Keratinocyte (primary cell): ENCODE results near the gene SHMT2. TPM values are rescaled to one million over a fixed set of nuclear protein-coding genes. Genes with fewer than 3 reads are reported as not detected.

Experiments
- DNase-seq: peaks from one replicate; pipeline ENCODE4 v3.0.0-alpha.2; 2011; ENCODE audit warnings: low read depth, missing footprints, low spot score
- FAIRE-seq: peaks from 2 replicates; lab custom pipeline; 2011; peaks lifted over from hg19 to GRCh38; lab: Jason Lieb, UNC
- H2AFZ ChIP-seq: 2 replicates; pipeline ENCODE4 v1.6.0; 2012; ENCODE audit warnings: low read length, control low read depth, inconsistent platforms; ENCODE audit not compliant: control insufficient read depth
- H3K27ac ChIP-seq: 2 replicates; pipeline ENCODE4 v1.5.1; 2011; ENCODE audit warnings: low read length; ENCODE audit not compliant: control insufficient read depth, insufficient read depth
- H3K27me3 ChIP-seq: 3 replicates; pipeline ENCODE4 v1.6.0; 2011; ENCODE audit warnings: low read length; ENCODE audit not compliant: control insufficient read depth, insufficient read depth; ENCODE audit errors: extremely low read depth
- H3K36me3 ChIP-seq, 2 experiments: 2 replicates in 1 of 2; 3 replicates in 1 of 2; pipeline ENCODE4 v1.5.1; 2011; ENCODE audit warnings: low read length in 2 of 2, mild to moderate bottlenecking in 1 of 2; ENCODE audit not compliant: control insufficient read depth in 2 of 2, insufficient read depth in 2 of 2; ENCODE audit errors: extremely low read depth in 1 of 2
- H3K4me1 ChIP-seq: 3 replicates; pipeline ENCODE4 v1.5.1; 2011; ENCODE audit warnings: low read length; ENCODE audit not compliant: control insufficient read depth, insufficient read depth; ENCODE audit errors: extremely low read depth
- H3K4me2 ChIP-seq: 3 replicates; pipeline ENCODE4 v1.6.0; 2011; ENCODE audit warnings: low read depth, low read length; ENCODE audit not compliant: control insufficient read depth, insufficient read depth; ENCODE audit errors: extremely low read depth
- H3K4me3 ChIP-seq, 3 experiments: fragments of 200-600 bp in 1 of 3; sonication (generic) in 1 of 3; 2 replicates in 2 of 3; 3 replicates in 1 of 3; pipeline ENCODE4 v1.5.1; 2011 to 2016; ENCODE audit warnings: low read length in 3 of 3, mild to moderate bottlenecking in 3 of 3, control low read depth in 2 of 3, inconsistent platforms in 1 of 3, low read depth in 1 of 3, mixed read lengths in 1 of 3, mixed run types in 1 of 3, moderate library complexity in 1 of 3; ENCODE audit not compliant: control insufficient read depth in 2 of 3, insufficient read depth in 2 of 3; ENCODE audit errors: extremely low read depth in 1 of 3
- H3K79me2 ChIP-seq: 2 replicates; pipeline ENCODE4 v1.6.0; 2012; ENCODE audit warnings: low read length; ENCODE audit not compliant: control insufficient read depth, insufficient read depth
- H3K9ac ChIP-seq: 3 replicates; pipeline ENCODE4 v1.6.0; 2011; ENCODE audit warnings: low read length; ENCODE audit not compliant: control insufficient read depth, insufficient read depth; ENCODE audit errors: extremely low read depth
- H3K9me1 ChIP-seq: 3 replicates; pipeline ENCODE4 v1.6.0; 2011; ENCODE audit warnings: low read length; ENCODE audit not compliant: control insufficient read depth, insufficient read depth; ENCODE audit errors: extremely low read depth
- H3K9me3 ChIP-seq: 2 replicates; pipeline ENCODE4 v1.5.1; 2012; ENCODE audit warnings: low read depth, low read length; ENCODE audit not compliant: control insufficient read depth
- H4K20me1 ChIP-seq: 3 replicates; pipeline ENCODE4 v1.6.0; 2011; ENCODE audit warnings: low read length; ENCODE audit not compliant: control insufficient read depth, insufficient read depth; ENCODE audit errors: extremely low read depth
- EZH2 ChIP-seq: IDR thresholded peaks from one replicate; pipeline ENCODE4 v1.6.1; 2012; ENCODE audit warnings: inconsistent platforms, mild to moderate bottlenecking, low read length, moderate library complexity
- dilution Hi-C: fragments of 300-500 bp; cut with MboI; formaldehyde crosslinking; loops from one replicate; pipeline ENCODE4 v1.7.0; 2020; ENCODE audit warnings: low sequenced_read_pairs; ENCODE audit not compliant: extremely low pct_ligation_motif_present
- polyA plus RNA-seq, 5 experiments: library from polyadenylated mRNA; depleted of rRNA in 3 of 5; stranded (reverse) in 3 of 5; stranded (forward) in 1 of 5; unstranded in 1 of 5; fragments of >200 nt; gene quantifications; 1 replicate in 1 of 5; 2 replicates in 3 of 5; 3 replicates in 1 of 5; pipeline versions ENCODE4 v1.2.1 to v1.2.3, GENCODE V29; 2011 to 2012; ENCODE audit warnings: missing spikeins in 2 of 5, low read depth in 1 of 5, low replicate concordance in 1 of 5
- TF ChIP-seq, protein P1 (sequence below), 3 experiments: IDR thresholded peaks in 1 of 3; conservative IDR thresholded peaks in 1 of 3; optimal IDR thresholded peaks in 1 of 3; 2 replicates in 2 of 3; 3 replicates in 1 of 3; pipeline versions ENCODE3 to v1.5.1; 2011; ENCODE audit warnings: low read length in 3 of 3, mild to moderate bottlenecking in 3 of 3, moderate library complexity in 2 of 3, control low read depth in 1 of 3, inconsistent platforms in 1 of 3; ENCODE audit not compliant: insufficient read depth in 2 of 3; ENCODE audit errors: extremely low read depth in 1 of 3

SHMT2 gene
- polyA plus RNA-seq, 1 donor (not counting 4 experiments of a cell fraction or from before 2014, with no cell fraction given) = 128 TPM

DNA sequence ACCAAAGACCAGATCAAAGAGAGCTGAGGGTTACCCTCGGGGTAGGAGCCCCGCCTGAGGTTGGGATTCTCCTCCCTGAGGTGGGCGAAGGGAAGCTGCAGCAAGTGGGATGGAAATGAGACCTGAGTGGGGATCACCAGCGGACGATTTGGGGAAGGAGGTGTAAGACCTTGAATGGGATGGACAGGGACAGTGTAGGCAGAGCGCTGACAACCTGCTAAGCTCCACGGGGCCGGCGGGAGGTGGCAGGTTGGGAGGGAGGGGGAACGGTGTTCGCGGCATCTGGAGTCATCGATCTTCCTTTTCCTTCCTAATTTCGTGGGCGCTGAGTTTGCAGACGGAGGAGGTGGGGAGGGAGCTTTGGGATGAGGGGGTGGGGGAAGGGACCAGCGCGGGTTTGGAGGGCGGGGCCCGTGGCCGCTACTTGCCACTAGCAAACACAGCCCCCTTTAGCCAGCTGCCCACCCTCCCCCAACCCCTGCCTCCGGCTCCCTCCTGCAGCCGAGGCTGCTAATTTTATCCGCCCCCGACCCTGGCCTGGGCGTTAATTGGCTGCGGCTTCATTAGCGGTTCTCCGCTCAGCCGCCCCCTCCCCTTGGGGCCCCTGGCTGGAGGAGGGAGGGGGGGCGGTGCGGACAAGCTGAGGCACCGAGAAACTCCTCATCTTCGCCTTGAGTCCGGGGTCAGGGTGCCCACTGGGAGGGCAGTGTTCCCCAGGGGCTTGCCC is 2.8 kb upstream of the SHMT2 start:
- no peaks in the 10 kb centered on the region for H3K9me3 ChIP-seq
- H3K79me2 ChIP-seq = peaks cover 23% of the 10 kb centered on the region
- peaks cover 3% of the 10 kb centered on the region for H3K27me3 ChIP-seq
- FAIRE-seq (no peak), DNase-seq (no peak)
- no peak overlapping the region for H3K4me2 ChIP-seq
- no peak overlapping the region for H3K9ac ChIP-seq
- dilution Hi-C loops = no loop called here
- H3K4me3 ChIP-seq = no peak overlapping the region
- H4K20me1 ChIP-seq = no peaks in the 10 kb centered on the region
- H3K9me1 ChIP-seq = no peaks in the 10 kb centered on the region
- peaks cover 5 to 8% of the 10 kb centered on the region in 2 experiments for H3K36me3 ChIP-seq
- no peak overlapping the region for H3K27ac ChIP-seq
- peaks cover 20% of the 10 kb centered on the region for H3K4me1 ChIP-seq
- no peak for TF ChIP-seq EZH2
- TF ChIP-seq, protein P1, sequence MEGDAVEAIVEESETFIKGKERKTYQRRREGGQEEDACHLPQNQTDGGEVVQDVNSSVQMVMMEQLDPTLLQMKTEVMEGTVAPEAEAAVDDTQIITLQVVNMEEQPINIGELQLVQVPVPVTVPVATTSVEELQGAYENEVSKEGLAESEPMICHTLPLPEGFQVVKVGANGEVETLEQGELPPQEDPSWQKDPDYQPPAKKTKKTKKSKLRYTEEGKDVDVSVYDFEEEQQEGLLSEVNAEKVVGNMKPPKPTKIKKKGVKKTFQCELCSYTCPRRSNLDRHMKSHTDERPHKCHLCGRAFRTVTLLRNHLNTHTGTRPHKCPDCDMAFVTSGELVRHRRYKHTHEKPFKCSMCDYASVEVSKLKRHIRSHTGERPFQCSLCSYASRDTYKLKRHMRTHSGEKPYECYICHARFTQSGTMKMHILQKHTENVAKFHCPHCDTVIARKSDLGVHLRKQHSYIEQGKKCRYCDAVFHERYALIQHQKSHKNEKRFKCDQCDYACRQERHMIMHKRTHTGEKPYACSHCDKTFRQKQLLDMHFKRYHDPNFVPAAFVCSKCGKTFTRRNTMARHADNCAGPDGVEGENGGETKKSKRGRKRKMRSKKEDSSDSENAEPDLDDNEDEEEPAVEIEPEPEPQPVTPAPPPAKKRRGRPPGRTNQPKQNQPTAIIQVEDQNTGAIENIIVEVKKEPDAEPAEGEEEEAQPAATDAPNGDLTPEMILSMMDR (optimal IDR thresholded peaks at IDR 0.05 in 1 of 3, IDR thresholded peaks at IDR 0.05 in 1 of 3, conservative IDR thresholded peaks at IDR 0.05 in 1 of 3; ENCODE audit: extremely low read depth in 1 of 3, insufficient read depth in 2 of 3, low read length in 3 of 3) = no peak
- no peak overlapping the region for H2AFZ ChIP-seq

DNA sequence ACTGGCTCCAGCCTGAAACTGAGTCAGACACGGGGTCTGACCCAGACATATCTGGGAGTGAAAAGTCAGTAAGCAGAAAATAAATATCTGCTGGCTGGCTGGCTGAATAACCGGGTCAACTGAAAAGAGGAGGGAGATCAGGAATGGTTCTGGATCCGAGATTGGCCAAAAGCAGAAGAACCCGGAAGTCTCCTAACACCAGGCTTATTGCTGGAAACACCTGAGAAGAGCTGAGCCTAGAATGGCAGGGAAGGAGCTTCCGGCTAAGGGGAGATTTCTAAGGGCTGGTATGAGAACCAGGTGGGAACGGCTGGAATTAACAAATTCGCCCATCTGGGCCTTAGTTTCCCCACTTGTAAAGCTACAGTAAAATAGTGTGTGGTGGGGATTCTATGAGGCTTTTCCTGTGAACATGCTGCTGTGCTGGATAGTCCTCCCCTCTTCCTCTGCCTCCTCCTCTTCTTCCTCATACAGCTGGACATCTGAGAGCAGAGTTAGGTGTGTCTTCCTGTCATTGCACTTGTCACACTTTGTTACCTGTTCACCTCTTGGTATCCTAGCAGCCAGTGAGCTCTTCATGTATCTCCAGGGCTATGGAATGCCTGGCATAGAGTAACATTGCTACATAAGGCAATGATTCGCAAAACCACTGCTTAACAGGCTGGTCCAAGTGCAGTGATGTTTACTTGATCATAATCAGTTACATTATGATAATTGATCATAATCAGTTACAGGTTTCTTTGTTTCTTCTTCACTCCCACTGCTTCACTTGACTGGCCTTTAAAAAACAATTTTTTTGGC is 2.0 kb upstream of the SHMT2 start:
- peaks cover 20% of the 10 kb centered on the region for H3K4me1 ChIP-seq
- no peak for FAIRE-seq

More for the DNA sequence above, 2.0 kb upstream of the SHMT2 start:
- TF ChIP-seq, protein P1 (optimal IDR thresholded peaks at IDR 0.05 in 1 of 3, IDR thresholded peaks at IDR 0.05 in 1 of 3, conservative IDR thresholded peaks at IDR 0.05 in 1 of 3; ENCODE audit: extremely low read depth in 1 of 3, insufficient read depth in 2 of 3, low read length in 3 of 3) = no peak
- no peak for TF ChIP-seq EZH2
- no peak overlapping the region for H3K4me3 ChIP-seq
- peaks cover 25% of the 10 kb centered on the region for H3K79me2 ChIP-seq
- no peak overlapping the region for H2AFZ ChIP-seq
- DNase-seq = no peak
- no peaks in the 10 kb centered on the region for H3K9me3 ChIP-seq
- peaks cover 8 to 16% of the 10 kb centered on the region in 2 experiments for H3K36me3 ChIP-seq
- no peaks in the 10 kb centered on the region for H3K27me3 ChIP-seq
- no peaks in the 10 kb centered on the region for H4K20me1 ChIP-seq
- no peak overlapping the region for H3K4me2 ChIP-seq
- no peak overlapping the region for H3K27ac ChIP-seq
- dilution Hi-C loops = no loop called here
- no peak overlapping the region for H3K9ac ChIP-seq
- no peaks in the 10 kb centered on the region for H3K9me1 ChIP-seq
